ENCODE measurements around the gene N4BP2L2. TPM values are rescaled to one million over a fixed set of nuclear protein-coding genes. Genes with fewer than 3 reads are reported as not detected.

Gene N4BP2L2
- total RNA-seq, 1 donor from 2014 or later = 124 TPM

DNA sequence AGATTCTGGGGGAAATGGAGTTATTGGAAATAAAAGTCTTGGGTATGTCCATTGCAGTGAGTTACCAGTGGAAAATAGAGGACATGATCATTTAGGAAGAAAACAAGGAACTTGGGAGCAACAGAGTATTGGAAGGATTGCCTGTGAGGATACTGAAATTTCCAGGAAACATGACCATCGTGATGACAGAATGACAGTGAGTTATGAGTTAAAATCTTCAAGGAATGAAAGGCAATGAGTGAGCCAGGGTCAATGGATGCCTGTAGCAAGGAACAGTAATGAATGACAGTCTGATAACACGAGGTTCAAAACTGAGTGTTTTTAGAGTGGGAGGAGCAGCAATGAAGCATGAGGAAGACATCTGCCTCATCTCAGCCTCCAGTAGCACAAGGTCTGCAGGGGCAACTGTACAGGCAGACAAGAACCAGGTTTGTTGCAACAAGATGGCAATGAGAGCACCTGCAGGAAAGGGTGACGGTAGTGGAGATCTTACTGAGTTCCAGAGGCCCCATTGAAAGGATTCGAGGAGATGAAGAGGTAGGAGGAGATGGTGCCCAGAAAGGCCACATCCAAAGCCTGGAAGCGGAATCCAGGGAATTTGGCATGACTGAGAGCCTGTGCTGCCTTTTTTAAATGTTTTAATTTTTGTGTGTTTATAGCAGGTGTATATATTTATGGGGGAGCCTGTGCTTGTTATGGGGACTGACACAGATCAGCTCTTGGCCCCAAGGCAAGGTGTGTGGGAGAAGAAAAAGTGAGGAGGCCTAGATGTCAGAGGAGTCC, 154.6 kb downstream of the N4BP2L2 start:
- no peak overlapping the region for H3K27ac Mint-ChIP-seq
- H3K4me3 Mint-ChIP-seq = no peak overlapping the region
- DNase-seq (ENCODE audit: extremely low spot score, unreplicated experiment) = no peak
- TF ChIP-seq, protein P1, sequence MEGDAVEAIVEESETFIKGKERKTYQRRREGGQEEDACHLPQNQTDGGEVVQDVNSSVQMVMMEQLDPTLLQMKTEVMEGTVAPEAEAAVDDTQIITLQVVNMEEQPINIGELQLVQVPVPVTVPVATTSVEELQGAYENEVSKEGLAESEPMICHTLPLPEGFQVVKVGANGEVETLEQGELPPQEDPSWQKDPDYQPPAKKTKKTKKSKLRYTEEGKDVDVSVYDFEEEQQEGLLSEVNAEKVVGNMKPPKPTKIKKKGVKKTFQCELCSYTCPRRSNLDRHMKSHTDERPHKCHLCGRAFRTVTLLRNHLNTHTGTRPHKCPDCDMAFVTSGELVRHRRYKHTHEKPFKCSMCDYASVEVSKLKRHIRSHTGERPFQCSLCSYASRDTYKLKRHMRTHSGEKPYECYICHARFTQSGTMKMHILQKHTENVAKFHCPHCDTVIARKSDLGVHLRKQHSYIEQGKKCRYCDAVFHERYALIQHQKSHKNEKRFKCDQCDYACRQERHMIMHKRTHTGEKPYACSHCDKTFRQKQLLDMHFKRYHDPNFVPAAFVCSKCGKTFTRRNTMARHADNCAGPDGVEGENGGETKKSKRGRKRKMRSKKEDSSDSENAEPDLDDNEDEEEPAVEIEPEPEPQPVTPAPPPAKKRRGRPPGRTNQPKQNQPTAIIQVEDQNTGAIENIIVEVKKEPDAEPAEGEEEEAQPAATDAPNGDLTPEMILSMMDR (conservative IDR thresholded peaks at IDR 0.05) = no peak
- no peaks in the 10 kb centered on the region for H3K9me3 Mint-ChIP-seq
- H3K4me1 Mint-ChIP-seq (ENCODE audit: unreplicated experiment) = no peaks in the 10 kb centered on the region
- H3K36me3 Mint-ChIP-seq = no peaks in the 10 kb centered on the region
- no peaks in the 10 kb centered on the region for H3K27me3 Mint-ChIP-seq

Other genes starting within 250 kb of the N4BP2L2 start
- not detected in 2 replicates for gene ZAR1L, start 223.4 kb downstream of the N4BP2L2 start, total RNA-seq (ENCODE audit: low replicate concordance)
- 4.3 and 10.6 TPM in 2 replicates for gene BRCA2, start 223.3 kb downstream of the N4BP2L2 start, total RNA-seq (ENCODE audit: low replicate concordance)
- 4.9 and 7.4 TPM in 2 replicates for gene N4BP2L1, start 110.7 kb downstream of the N4BP2L2 start, total RNA-seq (ENCODE audit: low replicate concordance)
- 32.6 and 69.9 TPM in 2 replicates for gene PDS5B, start 47.7 kb upstream of the N4BP2L2 start, total RNA-seq (ENCODE audit: low replicate concordance)

Measured in type B pancreatic cell (in vitro differentiated cells).